NCI-H82 treated with DMSO at 0.1 percent for 48 hours (cell line): ENCODE results near the gene TMEM120A.

ENCODE experiments used
- DNase-seq: peaks from one replicate; lab custom pipeline; 2025; ENCODE audit not compliant: unreplicated experiment; lab: John Stamatoyannopoulos, UW

Gene TMEM120A

DNA sequence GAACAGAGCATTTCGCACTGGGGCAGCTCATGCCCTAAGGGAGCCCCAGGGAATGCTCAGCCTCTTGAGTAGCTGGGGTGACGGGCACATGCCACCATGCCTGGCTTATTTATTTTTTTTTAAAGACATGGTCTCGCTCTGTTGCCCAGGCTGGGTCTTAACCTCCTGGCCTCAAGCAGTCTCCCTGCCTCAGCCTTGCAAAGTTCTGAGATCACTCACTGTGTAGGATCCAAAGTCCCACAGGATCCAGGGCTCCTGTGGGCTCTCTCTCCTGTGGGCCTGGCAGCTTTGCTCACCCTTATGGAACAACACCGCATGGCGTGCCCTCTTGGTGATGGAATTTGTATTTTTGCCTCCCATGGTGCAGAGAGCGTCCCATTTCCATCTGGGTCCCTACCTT, 34.0 kb downstream of the TMEM120A start:
- no peak for DNase-seq

- no peak for DNase-seq
These were observed 35.4 kb downstream of the TMEM120A start for GRCh38 chr7:75958802-75959543.

- no peak for DNase-seq
These were observed 37.2 kb downstream of the TMEM120A start for GRCh38 chr7:75957021-75957736.

DNA sequence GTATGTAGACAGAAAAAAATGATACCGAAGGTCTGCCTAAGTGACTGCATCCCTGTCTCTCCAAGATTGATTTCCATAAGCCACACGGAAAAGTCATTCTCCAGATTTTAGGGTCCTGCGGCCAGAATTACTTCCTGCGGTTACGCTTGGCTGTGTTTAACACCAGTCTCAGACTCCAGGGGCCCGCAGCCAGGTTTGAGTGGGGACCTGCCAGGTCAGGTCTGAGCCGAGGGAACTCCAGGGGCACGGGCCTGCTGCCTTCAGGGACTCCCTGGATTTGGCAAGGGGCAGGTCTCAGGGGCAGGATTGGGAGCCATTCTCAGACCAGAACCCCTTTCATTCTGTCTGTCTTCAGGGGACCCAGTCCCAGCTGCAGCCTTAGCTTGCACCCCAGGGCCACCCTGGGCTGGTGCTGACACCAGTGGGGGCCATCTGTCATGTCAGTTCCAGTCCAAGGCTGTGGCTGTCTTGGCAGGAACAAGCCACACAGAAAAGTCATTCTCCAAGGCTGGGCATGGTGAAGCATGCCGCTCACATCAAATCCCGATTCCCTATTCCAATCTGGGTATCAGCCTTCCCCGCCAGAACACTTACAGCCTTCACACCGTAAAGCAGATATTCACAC, 39.0 kb downstream of the TMEM120A start:
- no peak for DNase-seq

DNA sequence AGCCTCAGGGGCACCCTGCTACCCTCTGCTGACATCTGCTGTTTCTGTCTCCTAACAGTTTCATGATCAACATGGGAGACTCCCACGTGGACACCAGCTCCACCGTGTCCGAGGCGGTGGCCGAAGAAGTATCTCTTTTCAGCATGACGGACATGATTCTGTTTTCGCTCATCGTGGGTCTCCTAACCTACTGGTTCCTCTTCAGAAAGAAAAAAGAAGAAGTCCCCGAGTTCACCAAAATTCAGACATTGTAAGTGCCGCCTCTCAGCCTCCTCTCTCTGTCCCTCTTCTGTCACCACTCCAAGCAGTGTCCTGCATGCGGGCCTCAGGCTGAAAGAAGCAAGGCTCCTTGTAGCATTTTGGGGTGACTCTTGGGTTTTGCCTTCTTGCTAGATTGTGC, 40.5 kb downstream of the TMEM120A start:
- no peak for DNase-seq

DNA sequence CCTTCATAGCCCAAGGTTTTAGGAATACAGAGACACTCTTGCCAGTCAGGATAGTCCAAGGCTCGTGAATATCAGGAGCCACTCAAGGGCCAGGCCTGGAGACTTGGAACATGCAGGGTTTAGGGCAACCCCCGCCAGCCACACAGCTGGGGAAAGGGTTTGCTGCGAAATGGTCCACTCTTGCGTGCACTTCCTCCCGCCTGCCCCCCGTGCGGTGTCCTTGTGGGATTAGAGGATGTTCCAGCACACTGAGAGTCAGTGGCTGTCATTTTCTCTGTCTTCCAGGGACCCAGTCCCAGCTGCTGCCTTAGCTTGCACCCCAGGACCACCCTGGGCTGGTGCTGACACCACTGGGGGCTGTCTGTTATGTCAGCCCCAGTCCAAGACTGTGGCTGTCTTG, 41.0 kb downstream of the TMEM120A start:
- DNase-seq = no peak

- DNase-seq = no peak
These were observed 42.9 kb downstream of the TMEM120A start for GRCh38 chr7:75951506-75951905.

- no peak for DNase-seq
These were observed 44.2 kb downstream of the TMEM120A start for GRCh38 chr7:75950111-75950681.

GRCh38 chr7:75948179-75948578, 46.2 kb downstream of the TMEM120A start:
- no peak for DNase-seq

- DNase-seq = no peak
These were observed 48.1 kb downstream of the TMEM120A start for GRCh38 chr7:75946207-75946855.

GRCh38 chr7:75945297-75946168, 48.9 kb downstream of the TMEM120A start:
- no peak for DNase-seq

DNA sequence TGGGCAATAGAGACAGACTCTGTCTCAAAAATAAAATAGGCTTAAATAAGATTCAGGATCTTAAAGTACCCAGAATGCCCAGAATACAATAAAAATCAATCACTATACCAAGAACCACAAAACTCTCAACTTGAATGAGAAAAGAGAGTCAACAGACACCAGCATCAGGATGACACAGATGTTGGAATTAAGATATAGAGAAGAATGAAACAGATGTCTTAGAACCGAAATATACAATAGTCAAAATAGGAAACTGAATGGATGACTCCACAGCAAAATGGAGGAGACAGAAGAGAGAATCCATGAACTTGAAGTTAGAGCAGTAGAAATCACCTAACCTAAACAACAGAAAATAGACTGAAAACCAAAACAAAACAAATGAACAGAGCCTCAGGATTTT, 49.9 kb downstream of the TMEM120A start:
- DNase-seq = no peak

- no peak for DNase-seq
These were observed 50.5 kb downstream of the TMEM120A start for GRCh38 chr7:75943864-75944263.

DNA sequence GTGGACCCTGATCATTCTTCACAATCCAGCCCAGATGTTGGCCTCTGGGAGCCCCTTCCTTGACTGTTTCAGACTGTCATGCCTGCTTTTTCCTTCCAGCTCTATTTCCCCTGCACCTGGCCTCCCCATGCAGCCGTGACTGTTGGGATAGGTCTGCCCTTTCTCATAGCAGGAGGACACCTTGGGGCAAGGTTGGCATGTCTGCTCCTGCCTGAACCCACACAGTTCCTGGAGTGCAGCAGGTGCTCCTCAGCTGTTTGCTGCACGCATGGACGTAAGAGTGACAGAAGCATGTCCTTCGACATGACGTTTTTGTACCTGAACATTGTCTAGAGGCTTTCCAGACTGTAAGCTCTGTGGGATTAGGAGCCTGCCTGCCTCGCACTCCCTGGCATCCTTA, 55.5 kb downstream of the TMEM120A start:
- DNase-seq = no peak

DNA sequence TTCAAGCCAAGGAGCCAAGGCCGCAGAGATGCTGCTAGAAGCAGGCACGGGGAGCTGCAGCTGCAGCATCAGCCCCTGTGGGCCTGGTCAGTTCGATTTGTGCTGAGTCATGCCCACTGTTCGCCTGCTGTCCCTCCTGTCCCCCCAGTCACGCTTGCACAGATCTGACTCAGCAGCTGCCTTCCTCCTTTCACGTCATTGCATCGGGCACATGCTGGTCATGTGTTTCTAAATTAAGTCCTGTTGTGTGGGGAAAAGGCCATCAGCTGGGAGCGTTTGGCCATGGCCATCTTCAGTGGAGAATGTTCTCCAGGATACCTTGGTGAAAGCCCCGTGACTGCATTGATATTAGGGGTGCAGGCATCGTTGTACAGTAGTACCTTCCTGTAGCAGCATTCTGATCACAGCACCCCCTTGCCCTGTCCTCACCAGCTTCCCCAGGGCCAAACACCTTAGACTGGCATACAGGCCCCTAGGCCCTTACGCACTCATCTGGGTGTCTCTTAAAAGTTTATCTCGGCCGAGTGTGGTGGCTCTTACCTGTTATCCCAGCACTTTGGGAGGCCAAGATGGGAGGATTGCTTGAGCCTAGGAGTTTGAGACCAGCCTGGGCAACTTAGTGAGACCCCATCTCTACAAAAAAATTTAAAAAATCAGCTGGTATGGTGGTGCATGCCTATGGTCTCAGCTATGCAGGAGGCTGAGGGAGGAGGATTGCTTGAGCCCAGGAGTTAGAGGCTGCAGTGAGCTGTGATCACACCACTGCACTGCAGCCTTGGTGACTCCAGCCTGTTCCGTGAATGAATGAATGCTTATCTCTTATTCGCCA, 56.2 kb downstream of the TMEM120A start:
- no peak for DNase-seq
